ENCODE results near the gene ZIM2. TPM values are rescaled to one million over a fixed set of nuclear protein-coding genes. Genes with fewer than 3 reads are reported as not detected.
"Not testable (repeated sequence)": the region's sequence is repeated elsewhere in the genome, so short reads cannot be mapped to it uniquely, and the experiment has no call there.

The ZIM2 gene
- total RNA-seq (2014; rRNA removed; shearing (Covaris generic)) = not detected in 2 replicates

GRCh38 chr19:56840451-56841192 lies at the start of gene ZIM2, which contains the start of gene PEG3:
Gene ZIM2 (minus strand): TSS chr19:56840726. CDS start chr19:56824277, 16,449 bp downstream.
Gene PEG3 (minus strand): TSS chr19:56840726. CDS start chr19:56824655, 16,071 bp downstream.
- DNase-seq (ENCODE audit: low spot score) = no peak

- DNase-seq (ENCODE audit: low spot score) = no peak
Observed at GRCh38 chr19:56885173-56885985, 44.9 kb upstream of the ZIM2 start.

- no peak for DNase-seq (ENCODE audit: low spot score)
Observed at GRCh38 chr19:56884441-56884840, 43.9 kb upstream of the ZIM2 start.

- DNase-seq (ENCODE audit: low spot score) = no peak
Observed at GRCh38 chr19:56880592-56881190, 40.2 kb upstream of the ZIM2 start.

GRCh38 chr19:56877069-56877715 lies 36.7 kb upstream of the ZIM2 start:
- DNase-seq (ENCODE audit: low spot score) = no peak

GRCh38 chr19:56875717-56876116 lies 35.2 kb upstream of the ZIM2 start:
- DNase-seq (ENCODE audit: low spot score) = no peak

GRCh38 chr19:56874530-56874929 lies 34.0 kb upstream of the ZIM2 start:
- DNase-seq (ENCODE audit: low spot score) = no peak

GRCh38 chr19:56873493-56873892 lies 33.0 kb upstream of the ZIM2 start:
- DNase-seq (ENCODE audit: low spot score) = no peak

- DNase-seq (ENCODE audit: low spot score) = no peak
Observed at GRCh38 chr19:56869886-56870285, 29.4 kb upstream of the ZIM2 start.

- DNase-seq (ENCODE audit: low spot score) = no peak
Observed at GRCh38 chr19:56868446-56868845, 27.9 kb upstream of the ZIM2 start.

- DNase-seq (ENCODE audit: low spot score) = no peak
Observed at GRCh38 chr19:56866538-56866937, 26.0 kb upstream of the ZIM2 start.

GRCh38 chr19:56864443-56865125 lies 24.1 kb upstream of the ZIM2 start:
- no peak for DNase-seq (ENCODE audit: low spot score)

GRCh38 chr19:56862741-56863140 lies 22.2 kb upstream of the ZIM2 start:
- DNase-seq (ENCODE audit: low spot score) = no peak

GRCh38 chr19:56860409-56860808 lies 19.9 kb upstream of the ZIM2 start:
- DNase-seq (ENCODE audit: low spot score) = not testable (repeated sequence)

- DNase-seq (ENCODE audit: low spot score) = no peak
Observed at GRCh38 chr19:56858026-56858425, 17.5 kb upstream of the ZIM2 start.

- DNase-seq (ENCODE audit: low spot score) = no peak
Observed at GRCh38 chr19:56856822-56857221, 16.3 kb upstream of the ZIM2 start.

- not testable (repeated sequence) for DNase-seq (ENCODE audit: low spot score)
Observed at GRCh38 chr19:56852361-56852760, 11.8 kb upstream of the ZIM2 start.

GRCh38 chr19:56848166-56848565 lies 7.6 kb upstream of the ZIM2 start:
- no peak for DNase-seq (ENCODE audit: low spot score)

- no peak for DNase-seq (ENCODE audit: low spot score)
Observed at GRCh38 chr19:56842412-56842811, 1.9 kb upstream of the ZIM2 start.

GRCh38 chr19:56841193-56841543 lies 642 bp upstream of the ZIM2 start:
- no peak for DNase-seq (ENCODE audit: low spot score)

GRCh38 chr19:56839652-56840450 lies 675 bp downstream of the ZIM2 start:
- DNase-seq (ENCODE audit: low spot score) = no peak
